GM19023 (cell line): Measurements from ENCODE around the gene CRISPLD2.

ENCODE experiments used
- ATAC-seq: cut with Tn5 transposase; IDR thresholded peaks from one replicate; pipeline ENCODE4 v1.9.1; 2021; ENCODE audit warnings: mild to moderate bottlenecking, moderate library complexity; ENCODE audit not compliant: unreplicated experiment

The CRISPLD2 gene

DNA sequence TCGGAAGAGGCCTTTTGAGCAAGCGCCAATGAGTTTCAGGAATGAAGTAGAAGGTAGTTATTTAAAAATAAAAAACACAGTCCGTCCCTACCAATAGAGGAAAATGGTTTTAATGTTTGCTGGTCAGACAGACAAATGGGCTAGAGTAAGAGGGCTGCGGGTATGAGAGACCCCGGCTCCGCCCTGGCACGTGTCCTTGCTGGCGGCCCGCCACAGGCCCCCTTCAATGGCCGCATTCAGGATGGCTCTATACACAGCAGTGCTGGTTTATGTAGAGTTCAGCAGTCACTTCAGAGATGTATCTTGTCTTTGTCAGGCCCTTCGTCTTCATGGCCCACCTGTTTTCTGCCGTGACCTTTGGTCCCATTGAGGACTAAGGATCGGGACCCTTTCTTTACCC lies 87.3 kb downstream of the CRISPLD2 start:
- ATAC-seq: no peak

DNA sequence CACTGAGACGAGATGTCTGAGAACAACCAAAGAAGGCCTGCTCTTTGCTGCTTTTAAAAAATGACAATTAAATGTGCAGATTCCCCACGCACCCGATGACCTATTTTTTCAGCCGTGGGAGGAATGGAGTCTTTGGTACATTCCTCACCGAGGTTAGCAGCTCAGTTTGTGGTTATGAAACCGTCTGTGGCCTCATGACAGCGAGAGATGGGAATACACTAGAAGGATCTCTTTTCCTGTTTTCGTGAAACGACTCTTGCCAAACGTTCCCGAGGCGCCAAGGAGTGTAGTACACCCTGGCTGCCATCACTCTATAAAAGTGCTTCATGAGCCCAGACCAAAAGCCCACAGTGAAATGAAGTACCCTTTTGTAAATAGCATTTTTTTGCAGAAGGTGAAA lies 87.8 kb downstream of the CRISPLD2 start:
- no peak for ATAC-seq

DNA sequence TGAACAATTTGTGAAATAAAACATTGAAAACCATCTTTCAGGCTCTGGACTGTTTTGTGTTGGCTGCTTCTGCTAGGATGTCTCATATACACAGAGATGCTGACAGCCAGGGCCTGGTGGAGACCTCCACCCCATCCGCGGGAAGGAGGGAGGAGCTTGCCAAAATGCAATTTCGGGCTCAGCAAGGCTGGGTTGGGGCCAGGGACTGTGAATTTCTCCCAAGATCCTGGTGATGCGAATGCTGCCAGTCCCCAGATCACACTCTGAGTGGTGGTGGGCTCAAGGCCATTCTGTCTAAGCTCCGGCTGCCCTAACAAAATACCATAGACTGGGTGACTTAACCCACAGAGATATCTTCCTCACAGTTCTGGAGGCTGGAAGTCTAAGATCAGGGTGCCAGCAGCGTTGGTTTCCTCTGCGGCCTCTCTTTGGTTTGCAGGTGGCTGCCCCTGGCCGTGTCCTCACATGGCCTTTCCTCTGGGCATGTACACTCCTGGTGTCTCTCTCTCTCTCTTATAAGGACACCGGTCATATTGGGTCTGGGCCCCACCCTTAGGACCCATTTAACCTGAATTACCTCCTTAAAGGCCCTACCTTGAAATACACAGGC lies 89.8 kb downstream of the CRISPLD2 start:
- no peak for ATAC-seq

- ATAC-seq: no peak
Observed at GRCh38 chr16:84911486-84912216, 91.9 kb downstream of the CRISPLD2 start.

- ATAC-seq: no peak
Observed at GRCh38 chr16:84913315-84913714, 93.5 kb downstream of the CRISPLD2 start.

DNA sequence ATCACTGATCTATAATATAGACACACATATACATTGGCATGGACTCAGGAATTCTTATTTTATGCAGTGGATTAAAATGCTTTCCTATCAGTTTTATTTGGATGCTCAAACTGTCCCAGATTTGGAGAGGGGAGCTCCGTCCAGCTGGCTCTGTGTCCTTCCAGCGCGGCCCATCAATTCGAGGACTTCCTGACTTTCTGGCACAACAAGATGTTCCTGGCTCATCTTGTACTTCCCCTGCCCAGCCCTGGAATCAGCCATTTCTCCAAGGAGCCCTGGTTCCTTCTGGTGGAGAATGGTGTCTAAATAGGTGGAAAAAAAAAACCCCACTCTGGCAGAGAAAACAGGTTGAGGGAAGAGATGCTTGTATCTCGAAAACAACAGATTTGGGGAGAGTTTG lies 94.5 kb downstream of the CRISPLD2 start:
- no peak for ATAC-seq

DNA sequence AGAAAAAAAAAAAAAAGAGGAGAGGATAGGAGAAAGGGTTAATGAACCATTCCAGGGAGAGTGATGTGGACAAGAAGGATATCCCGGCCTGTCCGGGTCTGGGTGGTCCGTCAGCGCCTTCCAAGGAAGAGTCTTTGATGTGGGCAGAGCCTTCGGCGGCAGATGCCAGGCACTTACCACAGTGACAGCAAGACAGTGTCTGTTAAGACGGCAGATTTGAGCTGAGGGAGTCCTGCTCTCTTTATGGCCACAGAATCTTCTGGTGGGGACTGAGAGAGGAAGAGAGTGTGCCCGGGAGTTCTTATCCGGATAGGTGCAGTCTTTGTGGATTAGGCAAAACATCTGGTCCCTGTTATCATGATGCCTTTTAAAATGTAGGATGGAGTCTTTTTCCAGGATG lies 96.4 kb downstream of the CRISPLD2 start:
- ATAC-seq: no peak

DNA sequence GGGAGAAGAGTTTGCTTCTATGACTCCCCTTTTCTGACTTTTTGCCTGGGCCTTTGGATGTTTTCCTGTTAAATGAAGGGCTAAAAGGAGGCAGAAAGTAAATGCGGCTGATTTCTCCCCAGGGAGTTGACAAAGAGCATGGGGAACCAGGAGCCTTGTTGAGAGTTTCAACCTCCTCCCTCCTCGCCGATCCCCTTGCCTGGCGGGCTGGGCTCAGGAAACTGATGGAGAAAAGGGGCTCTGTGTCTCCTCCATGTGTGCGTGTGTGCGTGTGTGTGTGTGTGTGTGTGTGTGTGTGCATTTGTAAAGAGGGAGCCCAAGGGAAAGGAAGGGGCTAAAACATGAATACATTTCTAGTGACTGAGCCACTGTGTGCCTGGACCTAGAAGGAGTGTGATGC lies 97.1 kb downstream of the CRISPLD2 start:
- ATAC-seq: no peak

- ATAC-seq: no peak
Observed at GRCh38 chr16:84917492-84917891, 97.7 kb downstream of the CRISPLD2 start.

DNA sequence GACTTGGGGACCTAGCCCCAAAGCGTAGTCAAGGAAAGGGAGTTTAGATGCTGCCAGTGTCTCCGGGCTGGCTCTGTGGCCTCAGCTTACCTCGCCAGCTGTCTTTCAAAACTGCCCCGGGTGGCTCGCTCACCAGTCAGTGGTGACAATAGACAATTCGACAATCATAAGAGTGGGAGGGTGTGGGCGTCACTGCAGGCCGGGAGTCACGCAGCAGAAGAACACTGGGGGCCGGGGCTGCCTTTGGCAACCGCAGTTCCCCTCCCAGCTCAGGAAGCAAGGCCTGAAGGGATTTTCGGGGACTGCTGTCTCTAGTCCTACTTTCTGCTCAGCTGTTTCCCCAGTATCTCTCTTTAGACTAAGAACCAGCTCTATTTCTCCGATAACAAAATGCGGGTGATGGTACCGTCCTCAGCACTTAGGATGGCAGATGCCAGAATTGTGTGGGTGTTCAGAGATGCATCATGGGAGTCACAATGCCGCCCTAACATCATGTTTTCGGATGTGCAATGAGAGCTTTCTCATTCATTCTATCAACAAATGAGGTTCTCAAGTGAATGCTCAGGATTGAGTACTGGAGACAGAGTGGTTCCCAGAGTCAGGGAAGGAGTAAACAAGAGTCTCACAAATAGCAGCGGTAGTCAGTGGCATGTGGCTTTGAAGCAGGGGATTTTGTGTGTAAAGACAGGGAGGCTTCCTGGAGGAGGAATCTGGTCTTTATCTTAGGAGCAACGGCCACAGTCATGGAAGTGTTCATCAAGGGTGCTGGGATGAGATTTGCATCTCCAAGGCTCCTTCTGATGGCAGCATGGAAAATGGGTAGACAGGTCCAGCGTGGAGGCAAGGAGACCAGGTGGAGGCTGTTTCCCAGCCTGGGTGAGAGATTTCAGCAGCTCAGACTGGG lies 98.5 kb downstream of the CRISPLD2 start:
- ATAC-seq: no peak

- ATAC-seq: no peak
Observed at GRCh38 chr16:84919269-84919668, 99.5 kb downstream of the CRISPLD2 start.

- no peak for ATAC-seq
Observed at GRCh38 chr16:84919708-84920107, 99.9 kb downstream of the CRISPLD2 start.

- no peak for ATAC-seq
Observed at GRCh38 chr16:84920333-84920732, 100.5 kb downstream of the CRISPLD2 start.

DNA sequence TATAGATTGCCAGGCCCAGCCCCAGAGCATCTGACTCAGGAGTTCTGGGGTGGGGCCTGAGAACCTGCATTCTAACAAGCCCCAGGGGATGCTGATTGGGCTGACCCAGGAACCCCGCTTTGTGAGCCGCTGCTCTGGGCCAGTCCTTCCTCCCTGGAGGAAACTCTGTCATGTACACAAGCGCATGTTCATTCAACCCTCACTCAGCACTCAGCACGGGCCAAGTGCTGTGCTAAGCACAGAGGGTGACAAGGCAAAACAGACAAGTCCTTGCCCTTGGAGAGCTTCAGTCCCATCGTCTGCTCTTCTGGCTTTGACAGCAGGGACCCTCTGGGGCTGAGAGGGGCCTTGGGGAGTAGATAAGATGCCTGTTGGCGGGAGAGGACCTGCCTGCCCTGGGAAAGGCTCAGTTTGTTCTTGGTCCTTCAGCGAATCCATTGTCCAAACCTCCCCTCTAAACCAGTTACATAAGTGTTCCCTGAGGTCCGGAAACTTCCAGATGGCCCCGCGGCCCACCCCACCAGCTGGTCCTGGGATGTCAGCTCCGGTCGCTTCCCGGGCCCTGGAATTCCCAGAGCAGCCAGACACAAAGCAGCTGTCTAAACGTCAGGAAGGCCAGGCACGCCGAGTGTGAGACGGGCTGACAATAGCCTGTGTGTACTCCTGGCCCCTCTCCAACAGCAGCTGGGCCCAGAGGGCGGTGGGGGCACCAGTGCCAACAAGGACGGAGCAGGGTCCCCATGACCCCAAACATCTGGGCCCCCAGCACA lies 102.8 kb downstream of the CRISPLD2 start:
- ATAC-seq: no peak

GRCh38 chr16:84924331-84925091 lies 104.7 kb downstream of the CRISPLD2 start:
- no peak for ATAC-seq

DNA sequence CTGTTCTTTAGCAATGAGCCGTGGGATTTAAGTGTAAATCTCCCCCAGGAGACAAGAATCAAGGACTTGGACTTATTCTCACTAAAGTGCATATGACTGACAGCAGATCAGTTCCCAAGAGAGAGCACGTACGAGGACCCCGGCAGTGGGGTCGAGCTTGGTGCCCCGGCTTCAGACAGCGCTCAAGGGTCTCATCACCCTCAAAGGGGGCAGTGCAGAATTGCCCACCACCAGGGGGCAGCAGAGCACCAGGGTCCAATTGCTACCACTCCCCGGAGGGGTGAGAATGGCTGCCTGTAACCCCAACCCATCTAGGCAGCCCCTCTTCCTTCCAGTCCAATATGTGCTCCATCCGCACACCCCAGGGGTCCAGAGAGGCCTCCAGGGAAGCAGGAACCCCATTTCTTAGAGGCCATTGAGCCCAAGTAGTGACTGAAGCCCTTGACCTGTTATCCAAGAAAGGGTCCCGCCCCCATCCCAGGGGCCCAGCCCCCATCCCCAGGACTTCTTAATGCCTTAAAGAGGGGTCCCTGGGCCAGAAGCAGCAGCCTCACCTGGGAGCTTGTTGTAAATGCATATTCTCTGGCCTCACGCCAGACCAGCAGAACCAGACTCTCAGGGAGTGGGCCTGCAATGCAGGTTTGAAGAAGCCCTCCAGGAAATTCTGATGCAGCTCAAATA lies 105.4 kb downstream of the CRISPLD2 start:
- no peak for ATAC-seq

- no peak for ATAC-seq
Observed at GRCh38 chr16:84925773-84926372, 106.1 kb downstream of the CRISPLD2 start.

DNA sequence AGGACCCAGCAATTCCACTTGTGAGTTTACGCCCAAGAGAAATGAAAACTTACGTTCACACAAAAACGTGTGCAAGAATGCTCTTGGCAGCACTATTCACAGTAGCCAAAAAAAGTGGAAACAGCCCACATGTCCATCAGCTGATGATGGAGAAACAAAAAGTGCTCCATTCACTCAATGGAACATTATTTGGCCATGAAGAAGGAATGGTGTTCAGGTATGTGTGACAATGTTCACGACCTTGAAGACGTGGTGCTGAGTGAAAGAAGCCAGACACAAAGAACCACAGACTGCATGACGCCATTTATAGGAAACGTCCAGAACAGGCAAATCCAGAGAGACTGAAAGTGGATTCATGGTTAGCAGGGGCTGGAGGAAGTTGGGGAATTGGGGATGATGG lies 106.7 kb downstream of the CRISPLD2 start:
- no peak for ATAC-seq
